PC-9 (cell line): ENCODE results near the gene E2F8. TPM values are rescaled to one million over a fixed set of nuclear protein-coding genes. Genes with fewer than 3 reads are reported as not detected.
"Not testable (repeated sequence)": the region's sequence is repeated elsewhere in the genome, so short reads cannot be mapped to it uniquely, and the experiment has no call there.

Experiments used
- BruUV-seq: library from RNA; stranded (reverse); fragments of 400-500 nt; replicated peaks from 2 replicates; lab custom pipeline; 2021; lab: Mats Ljungman, UMichigan
- CTCF ChIA-PET: fragments of 300-600 bp; sonication (Branson Sonifier 250); formaldehyde crosslinking; loops from one replicate; lab custom pipeline; 2022; ENCODE audit warnings: antibody characterized with exemption; lab: Charles Lee
- POLR2A ChIA-PET: fragments of 300-600 bp; sonication (Branson Sonifier 250); formaldehyde crosslinking; loops from one replicate; lab custom pipeline; 2022; ENCODE audit warnings: antibody characterized with exemption; ENCODE audit not compliant: unreplicated experiment; lab: Charles Lee
- DNase-seq, 2 experiments: peaks; one replicate each; pipeline versions ENCODE4 v3.0.0 to v3.0.0-alpha.2; 2015 to 2022; ENCODE audit warnings: mixed read lengths in 1 of 2
- H2AFZ ChIP-seq: fragments of 200-600 bp; sonication (generic); 2 replicates; pipeline ENCODE4 v1.8.1; 2017; ENCODE audit warnings: antibody characterized with exemption
- H3F3A ChIP-seq: fragments of 200-600 bp; sonication (generic); 2 replicates; pipeline ENCODE4 v1.8.1; 2017; ENCODE audit warnings: antibody characterized with exemption, mild to moderate bottlenecking, low read depth; ENCODE audit not compliant: insufficient read depth
- H3K27ac ChIP-seq: fragments of 200-600 bp; sonication (generic); 2 replicates; pipeline ENCODE4 v1.6.1; 2016; ENCODE audit warnings: mixed run types
- H3K27me3 ChIP-seq: fragments of 200-600 bp; sonication (generic); 2 replicates; pipeline ENCODE4 v1.6.1; 2016; ENCODE audit warnings: low read depth, mixed run types; ENCODE audit not compliant: insufficient read depth
- H3K36me3 ChIP-seq: fragments of 200-600 bp; sonication (generic); 2 replicates; pipeline ENCODE4 v1.6.1; 2016; ENCODE audit warnings: low read depth, mixed run types
- H3K4me1 ChIP-seq: fragments of 200-600 bp; sonication (generic); replicated peaks from 2 replicates; pipeline ENCODE4 v1.6.1; 2016; ENCODE audit warnings: mixed run types; ENCODE audit not compliant: insufficient read depth
- H3K4me2 ChIP-seq: fragments of 200-600 bp; sonication (generic); 2 replicates; pipeline ENCODE4 v1.6.1; 2017; ENCODE audit warnings: mixed run types
- H3K4me3 ChIP-seq: fragments of 200-600 bp; sonication (generic); 2 replicates; pipeline ENCODE4 v1.6.1; 2016; ENCODE audit warnings: mixed run types
- H3K79me2 ChIP-seq: fragments of 200-600 bp; sonication (generic); 2 replicates; pipeline ENCODE4 v1.6.1; 2017; ENCODE audit warnings: low read depth, mixed run types
- H3K9me2 ChIP-seq: fragments of 200-600 bp; sonication (generic); 2 replicates; pipeline ENCODE4 v1.8.1; 2017; ENCODE audit warnings: mild to moderate bottlenecking; ENCODE audit not compliant: insufficient read depth
- H3K9me3 ChIP-seq: fragments of 200-600 bp; sonication (generic); 2 replicates; pipeline ENCODE4 v1.8.1; 2016; ENCODE audit warnings: low read depth; ENCODE audit not compliant: insufficient read depth
- H4K20me1 ChIP-seq: fragments of 200-600 bp; sonication (generic); 2 replicates; pipeline ENCODE4 v1.8.1; 2017; ENCODE audit not compliant: insufficient read depth
- CTCF ChIP-seq: fragments of 200-600 bp; sonication (generic); conservative IDR thresholded peaks from 2 replicates; pipeline ENCODE4 v1.6.1; 2017; ENCODE audit warnings: mixed run types, antibody characterized with exemption, mild to moderate bottlenecking, moderate library complexity
- EZH2 ChIP-seq: fragments of 200-600 bp; sonication (generic); IDR thresholded peaks from 2 replicates; pipeline ENCODE4 v1.8.0; 2017; ENCODE audit warnings: antibody characterized with exemption, low read depth
- intact Hi-C: fragments of 100-400 bp; cut with micrococcal nuclease; formaldehyde crosslinking; loops from one replicate; pipeline ENCODE4 v1.10.0; 2022; ENCODE audit not compliant: unreplicated experiment
- total RNA-seq: library from RNA; stranded (reverse); gene quantifications from 2 replicates; pipeline ENCODE4 v1.2.3, GENCODE V29; 2021

The E2F8 gene
- total RNA-seq, 1 experiment from 2014 or later, result 26.7 TPM

GRCh38 chr11:19276859-19277808 lies 36.4 kb upstream of the E2F8 start:
- Histone ChIP-seq H3K9me3 (peaks cover 8% of the 10 kb centered on the region; the same call in 1 of the 2 replicates), H3K9me2 (no peaks in the 10 kb centered on the region), H3K79me2 (no peaks in the 10 kb centered on the region), H3K4me3 (no peak overlapping the region), H3K4me2 (peak overlapping the region; percentile 61), H3K4me1 (peaks cover 49% of the 10 kb centered on the region), H2AFZ (no peak overlapping the region), H3K27me3 (no peaks in the 10 kb centered on the region), H3K36me3 (no peaks in the 10 kb centered on the region), H4K20me1 (no peaks in the 10 kb centered on the region), H3K27ac (peak overlapping the region; percentile 96), H3F3A (peaks cover 29% of the 10 kb centered on the region)
- POLR2A ChIA-PET, result interaction anchor here (0.6 to 0.7 kb wide), 3 partner anchors 283 to 990 kb away, joined by 3 read pairs; no protein-coding TSS in a partner anchor
- peak; percentile 71 to 99 for DNase-seq
- no TSS peak for BruUV-seq
- TF ChIP-seq CTCF (no peak), EZH2 (no peak)
- CTCF ChIA-PET, result interaction anchor here (0.6 to 0.8 kb wide), 2 partner anchors 16 to 18 kb away, joined by 3 to 4 read pairs; no protein-coding TSS in a partner anchor
- intact Hi-C loops, result loop anchor here (5.0 kb wide), 1 partner anchor 165 kb away; no protein-coding TSS in a partner anchor

- H3K27ac ChIP-seq, result peak overlapping the region; percentile 96
- H3K4me2 ChIP-seq, result 0 out of 2 replicates have a peak overlapping the region, but pooled peaks have one; percentile 3
- H3K4me3 ChIP-seq, result no peak overlapping the region
- peaks cover 29% of the 10 kb centered on the region for H3F3A ChIP-seq
- ChIA-PET CTCF (no interaction called here), POLR2A (interaction anchor here (0.5 kb wide), 1 partner anchor 21 kb away, joined by 9 read pairs; no protein-coding TSS in a partner anchor)
- H3K79me2 ChIP-seq, result no peaks in the 10 kb centered on the region
- TF ChIP-seq EZH2, result no peak
- peaks cover 8% of the 10 kb centered on the region; the same call in 1 of the 2 replicates for H3K9me3 ChIP-seq
- BruUV-seq, result no TSS peak
- H3K9me2 ChIP-seq, result no peaks in the 10 kb centered on the region
- peak; percentile 24 to 79 for DNase-seq
- no peaks in the 10 kb centered on the region for H3K36me3 ChIP-seq
- H3K27me3 ChIP-seq, result no peaks in the 10 kb centered on the region
- H3K4me1 ChIP-seq, result peaks cover 49% of the 10 kb centered on the region
- no peak overlapping the region for H2AFZ ChIP-seq
- no peaks in the 10 kb centered on the region for H4K20me1 ChIP-seq
- intact Hi-C loops, result loop anchor here (5.0 kb wide), 1 partner anchor 167 kb away; no protein-coding TSS in a partner anchor
These were observed 34.8 kb upstream of the E2F8 start for GRCh38 chr11:19275496-19275895.

GRCh38 chr11:19273219-19273618 lies 32.5 kb upstream of the E2F8 start:
- H2AFZ ChIP-seq, H3K79me2 ChIP-seq, DNase-seq, CTCF ChIA-PET, H4K20me1 ChIP-seq, H3K27ac ChIP-seq, H3K4me3 ChIP-seq, H3K4me2 ChIP-seq, intact Hi-C loops, H3K36me3 ChIP-seq, H3K27me3 ChIP-seq, H3K9me3 ChIP-seq, POLR2A ChIA-PET, H3K9me2 ChIP-seq, BruUV-seq: not testable (repeated sequence)
- peaks cover 49% of the 10 kb centered on the region for H3K4me1 ChIP-seq
- H3F3A ChIP-seq, result peaks cover 25% of the 10 kb centered on the region

- Histone ChIP-seq H3F3A (no peaks in the 10 kb centered on the region), H4K20me1 (no peaks in the 10 kb centered on the region), H3K9me2 (no peaks in the 10 kb centered on the region), H3K27ac (no peak overlapping the region), H3K4me1 (peaks cover 20% of the 10 kb centered on the region), H3K27me3 (no peaks in the 10 kb centered on the region), H3K4me3 (no peak overlapping the region), H3K9me3 (no peaks in the 10 kb centered on the region), H3K79me2 (no peaks in the 10 kb centered on the region), H3K4me2 (0 out of 2 replicates have a peak overlapping the region, but pooled peaks have one; percentile 11), H2AFZ (no peak overlapping the region), H3K36me3 (no peaks in the 10 kb centered on the region)
- ChIA-PET CTCF (no interaction called here), POLR2A (no interaction called here)
- intact Hi-C loops, result no loop called here
- peak in 1 of 2 experiments; percentile 67 for DNase-seq
- BruUV-seq, result no TSS peak
- TF ChIP-seq EZH2, result no peak
- no peak for TF ChIP-seq CTCF
These were observed 28.2 kb upstream of the E2F8 start for GRCh38 chr11:19268909-19269308.
